Adrenal gland (tissue), 12 donors: ENCODE data around the gene FOXN1. TPM values are rescaled to one million over a fixed set of nuclear protein-coding genes. Genes with fewer than 3 reads are reported as not detected.

Source experiments
- DNase-seq, 7 donors: peaks; one replicate each; pipeline ENCODE4 v3.0.0-alpha.2; 2019 to 2020
- H3K27ac ChIP-seq, 5 donors: fragments of 200-600 bp; sonication (generic) in 4 of 5; 1 replicate in 3 of 5; 2 replicates in 2 of 5; pipeline versions ENCODE4 v1.5.1 to v1.8.0; 2016 to 2020; ENCODE audit warnings: mild to moderate bottlenecking in 1 of 5
- H3K27me3 ChIP-seq: fragments of 200-600 bp; 2 replicates; pipeline ENCODE4 v1.8.0; 2021
- H3K36me3 ChIP-seq, 2 donors: fragments of 200-600 bp; replicated peaks in 1 of 2; 1 replicate in 1 of 2; 2 replicates in 1 of 2; pipeline versions ENCODE4 v1.5.1 to v1.8.0; 2018 to 2022
- H3K4me1 ChIP-seq, 2 donors: fragments of 200-600 bp; replicated peaks in 1 of 2; 1 replicate in 1 of 2; 2 replicates in 1 of 2; pipeline versions ENCODE4 v1.5.1 to v1.8.0; 2018 to 2021
- H3K4me3 ChIP-seq, 4 donors: fragments of 200-600 bp; sonication (generic) in 3 of 4; one replicate each; pipeline ENCODE4 v1.5.1; 2016 to 2018
- H3K9me3 ChIP-seq, 3 donors: fragments of 200-600 bp; sonication (generic) in 1 of 3; replicated peaks in 1 of 3; 1 replicate in 2 of 3; 2 replicates in 1 of 3; pipeline versions ENCODE4 v1.5.1 to v1.8.0; 2016 to 2021
- CTCF ChIP-seq, 6 experiments: fragments of 450-650 bp in 4 of 6; fragments of 200-600 bp in 2 of 6; sonication (generic) in 1 of 6; IDR thresholded peaks; 1 replicate in 5 of 6; 2 replicates in 1 of 6; pipeline versions ENCODE4 v1.5.1 to v1.8.0; 2016 to 2021; ENCODE audit warnings: antibody characterized with exemption in 6 of 6, mild to moderate bottlenecking in 2 of 6, moderate library complexity in 1 of 6
- POLR2A ChIP-seq, 2 donors: fragments of 450-650 bp; IDR thresholded peaks; one replicate each; pipeline ENCODE4 v1.6.1; 2017; ENCODE audit warnings: antibody characterized with exemption in 2 of 2, mild to moderate bottlenecking in 2 of 2, moderate library complexity in 1 of 2
- WGBS, 4 donors: extraction: QIAGEN DNeasy Blood & Tissue Kit in 2 of 4; methylation state at CpG; one replicate each; pipeline versions ENCODE4 v1.1.5 to v1.1.7; 2013 to 2017; 5-methylcytosine and 5-hydroxymethylcytosine counted together
- intact Hi-C, 2 donors: fragments of 100-400 bp; cut with DNase I; formaldehyde crosslinking; loops; one replicate each; pipeline versions ENCODE4 v1.14.1 to v1.15.0; 2022 to 2023
- polyA plus RNA-seq, 3 donors: library from polyadenylated mRNA; stranded (reverse); fragments of 200-250 nt in 2 of 3; fragments of 350-450 nt in 1 of 3; fragmentation: Illumina TruSeq in 1 of 3; extraction: RNeasy Lipid Tissue Mini Kit (QIAGEN cat#74804) in 1 of 3; gene quantifications; one replicate each; pipeline ENCODE4 v1.2.3, GENCODE V29; 2013 to 2014
- total RNA-seq, 9 donors: library from RNA; depleted of rRNA in 4 of 9; stranded (reverse); fragments of >200 nt in 4 of 9; fragments of 120-200 nt in 1 of 9; fragmentation: NEBNext Ultra II Directional in 1 of 9; extraction: Animal tissue kit (Norgen Biotek cat#: 25700) in 1 of 9; gene quantifications; one replicate each; pipeline versions ENCODE4 v1.1.0 to v1.2.4, GENCODE V29; 2013 to 2023
- donor health status: healthy with polysubstance abuse.
- donor health status: Bipolar disorder and iron deficiency.
- donor health status: DM: yes; HTN: yes; CAD: no.
- donor health status: DM: no; HTN: no; CAD: no.
- donor health status: DM: no; HTN: no; CAD: no.
- donor health status: DM: yes; HTN: yes; CAD: no.

The FOXN1 gene
- total and polyA plus RNA-seq, 12 donors = 0.06 TPM; not detected in 11

- peaks cover 13 to 25% of the 10 kb centered on the region in 2 donors for H3K4me1 ChIP-seq
- 0 to 1% (median 0%) methylated on average over 19 to 49 of the region's 49 CpGs for WGBS, 4 donors
- intact Hi-C loops = no loop called here
- no peaks in the 10 kb centered on the region for H3K27me3 ChIP-seq
- no peaks in the 10 kb centered on the region for H3K36me3 ChIP-seq
- DNase-seq = peak; percentile 94 to 98 (median 96)
- H3K9me3 ChIP-seq = no peaks in the 10 kb centered on the region
- H3K27ac ChIP-seq = peak within 1 kb of the TSS; percentile 17 to 86 (median 49)
- TF ChIP-seq CTCF (IDR thresholded peaks at IDR 0.05) (peak in 1 of 6 experiments; percentile 1), POLR2A (IDR thresholded peaks at IDR 0.05) (peak; percentile 52 to 84)
- peak within 1 kb of the TSS; percentile 5 to 91 (median 56) for H3K4me3 ChIP-seq
Observed at GRCh38 chr17:28571361-28572122, 65.4 kb downstream of the FOXN1 start, which contains the start of gene PIGS. PIGS (minus strand) TSS chr17:28571524; CDS start chr17:28571496, 28 bp downstream.

GRCh38 chr17:28572259-28573039 is 66.3 kb downstream of the FOXN1 start:
- intact Hi-C loops = no loop called here
- Histone ChIP-seq H3K27ac (peak overlapping the region in 2 of 5 donors; percentile 79 to 86), H3K9me3 (no peaks in the 10 kb centered on the region), H3K4me3 (no peak overlapping the region), H3K4me1 (peaks cover 13 to 30% of the 10 kb centered on the region in 2 donors), H3K27me3 (no peaks in the 10 kb centered on the region), H3K36me3 (no peaks in the 10 kb centered on the region)
- TF ChIP-seq CTCF (IDR thresholded peaks at IDR 0.05) = no peak
- 76 to 78% (median 77%) methylated on average over 5 of the region's 5 CpGs for WGBS, 4 donors
- no peak for DNase-seq

GRCh38 chr17:28573040-28573380 is 66.9 kb downstream of the FOXN1 start:
- no peaks in the 10 kb centered on the region for H3K36me3 ChIP-seq
- peaks cover 13 to 30% of the 10 kb centered on the region in 2 donors for H3K4me1 ChIP-seq
- H3K27ac ChIP-seq = no peak overlapping the region
- TF ChIP-seq POLR2A (IDR thresholded peaks at IDR 0.05) = no peak
- TF ChIP-seq CTCF (IDR thresholded peaks at IDR 0.05) = no peak
- H3K4me3 ChIP-seq = no peak overlapping the region
- intact Hi-C loops = no loop called here
- H3K27me3 ChIP-seq = no peaks in the 10 kb centered on the region
- DNase-seq = no peak
- no peaks in the 10 kb centered on the region for H3K9me3 ChIP-seq

GRCh38 chr17:28573521-28573920 is 67.4 kb downstream of the FOXN1 start:
- 92 to 99% (median 96%) methylated on average over 7 to 9 of the region's 9 CpGs for WGBS, 4 donors
- Histone ChIP-seq H3K36me3 (no peaks in the 10 kb centered on the region), H3K4me3 (no peak overlapping the region), H3K27me3 (no peaks in the 10 kb centered on the region), H3K27ac (no peak overlapping the region), H3K9me3 (no peaks in the 10 kb centered on the region), H3K4me1 (peaks cover 13 to 30% of the 10 kb centered on the region in 2 donors)
- intact Hi-C loops = no loop called here
- DNase-seq = no peak
- TF ChIP-seq CTCF (IDR thresholded peaks at IDR 0.05) (no peak), POLR2A (IDR thresholded peaks at IDR 0.05) (no peak)
